HFF-Myc (cell line): Measurements from ENCODE around the gene DEPP1.

Experiments
- DNase-seq: peaks from one replicate; pipeline ENCODE4 v3.0.0-alpha.2; 2011; ENCODE audit warnings: low read depth; ENCODE audit errors: extremely low read depth
- H3K4me3 ChIP-seq: replicated peaks from 2 replicates; pipeline ENCODE4 v1.5.1; 2011; ENCODE audit warnings: low read depth, mild to moderate bottlenecking, control low read depth, low read length
- CTCF ChIP-seq: IDR thresholded peaks from 2 replicates; pipeline ENCODE4 v1.5.1; 2012; ENCODE audit warnings: mild to moderate bottlenecking, low read depth, low read length, control low read depth; ENCODE audit errors: missing control alignments

The DEPP1 gene

DNA sequence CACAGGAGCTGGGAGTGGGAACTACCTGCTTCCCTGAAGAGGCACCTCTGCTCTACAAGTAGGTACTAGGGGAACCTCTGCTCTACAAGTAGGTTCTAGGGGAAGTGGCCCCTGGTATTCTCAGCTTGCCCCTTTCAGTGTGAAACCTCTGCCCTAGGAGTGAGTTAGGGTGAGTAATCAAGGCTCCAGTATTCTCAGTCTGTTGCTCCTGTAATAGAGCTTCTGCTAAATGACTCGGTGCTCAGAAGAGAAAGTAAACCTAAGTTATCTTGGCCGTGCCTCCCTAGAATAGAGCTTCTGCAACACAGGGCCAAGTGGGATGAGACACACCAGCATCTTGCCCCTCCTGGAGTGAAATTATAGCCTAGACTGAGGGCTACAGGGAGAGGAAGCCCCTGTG is 32.4 kb downstream of the DEPP1 start:
- no peak overlapping the region for H3K4me3 ChIP-seq
- DNase-seq = no peak
- no peak for TF ChIP-seq CTCF

DNA sequence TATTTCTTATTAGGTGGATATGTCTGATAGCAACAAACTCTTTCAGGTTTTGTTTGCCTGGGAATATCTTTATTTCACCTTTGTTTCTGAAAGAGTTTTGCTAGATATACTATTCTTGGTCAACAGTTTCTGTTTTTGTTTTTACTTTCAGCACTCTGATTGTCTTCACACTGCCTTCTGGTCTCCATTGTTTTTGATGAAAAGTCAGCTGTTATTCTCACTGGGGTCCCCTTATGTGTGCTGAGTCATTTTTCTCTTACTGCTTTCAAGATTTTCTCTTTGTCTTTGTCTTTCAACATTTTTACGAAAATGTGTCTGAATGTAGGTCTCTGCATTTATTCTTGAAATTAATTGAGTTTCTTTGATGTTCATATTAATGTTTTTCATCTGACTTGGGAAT is 34.3 kb downstream of the DEPP1 start:
- no peak for DNase-seq
- no peak for TF ChIP-seq CTCF
- no peak overlapping the region for H3K4me3 ChIP-seq

GRCh38 chr10:44939691-44940401 is 38.8 kb downstream of the DEPP1 start:
- no peak overlapping the region for H3K4me3 ChIP-seq
- no peak for DNase-seq
- TF ChIP-seq CTCF = no peak

DNA sequence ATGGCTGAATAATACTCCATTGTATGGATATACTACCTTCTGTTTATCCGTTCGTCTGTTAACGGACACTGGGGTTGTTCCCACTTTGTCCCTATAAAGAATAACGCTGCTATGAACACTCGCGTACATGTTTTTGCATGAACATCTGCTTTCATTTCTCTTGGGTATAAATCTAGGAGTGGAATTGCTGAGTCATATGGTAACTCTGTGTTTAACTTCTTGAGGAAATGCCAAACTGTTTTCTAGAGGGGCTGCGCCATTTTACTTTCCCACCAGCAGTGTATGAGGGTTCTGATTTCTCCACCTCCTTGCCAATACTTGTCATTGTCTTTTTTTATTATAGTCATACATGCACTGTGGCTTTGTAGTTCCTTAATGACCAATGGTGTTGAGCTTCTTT is 39.7 kb downstream of the DEPP1 start:
- TF ChIP-seq CTCF = no peak
- no peak for DNase-seq
- no peak overlapping the region for H3K4me3 ChIP-seq

DNA sequence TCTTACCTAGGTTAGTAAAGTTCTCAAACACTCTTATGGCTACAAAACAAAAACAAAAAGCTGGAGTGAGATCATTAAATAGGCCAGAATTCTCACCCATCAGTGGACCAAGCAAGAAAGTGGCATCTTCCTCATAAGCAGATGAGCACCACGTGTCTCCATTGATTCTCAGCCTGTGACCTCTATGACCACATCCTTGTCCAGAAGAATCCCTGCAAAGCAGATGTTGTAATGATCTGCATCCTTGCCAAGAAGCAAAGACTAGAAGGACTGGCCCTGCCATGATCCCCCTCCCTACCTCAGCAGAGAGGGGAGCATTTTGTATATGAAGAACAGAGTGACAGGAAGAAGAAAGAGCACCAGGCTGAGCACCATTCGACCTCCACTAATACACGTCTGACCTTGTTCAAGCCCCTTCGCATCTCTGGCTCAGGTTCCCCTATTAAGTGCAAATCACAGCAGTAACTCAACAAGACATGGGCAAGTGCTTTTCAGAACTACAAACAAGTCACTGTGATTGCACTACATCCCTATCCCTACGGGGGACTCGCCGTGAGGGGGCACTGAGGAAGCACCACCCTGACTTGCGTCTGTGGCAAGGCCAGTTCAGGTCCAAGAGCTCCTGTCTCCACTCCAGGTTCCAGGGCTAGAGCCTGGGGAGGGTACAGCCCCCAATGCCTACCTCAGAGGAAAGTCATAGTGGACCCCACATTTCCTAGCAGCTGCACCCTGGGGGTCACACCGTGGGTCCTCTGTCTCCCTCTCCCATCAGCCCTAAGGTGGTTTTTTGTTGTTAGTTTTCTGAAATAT is 41.2 kb downstream of the DEPP1 start:
- no peak for DNase-seq
- H3K4me3 ChIP-seq = no peak overlapping the region
- no peak for TF ChIP-seq CTCF

DNA sequence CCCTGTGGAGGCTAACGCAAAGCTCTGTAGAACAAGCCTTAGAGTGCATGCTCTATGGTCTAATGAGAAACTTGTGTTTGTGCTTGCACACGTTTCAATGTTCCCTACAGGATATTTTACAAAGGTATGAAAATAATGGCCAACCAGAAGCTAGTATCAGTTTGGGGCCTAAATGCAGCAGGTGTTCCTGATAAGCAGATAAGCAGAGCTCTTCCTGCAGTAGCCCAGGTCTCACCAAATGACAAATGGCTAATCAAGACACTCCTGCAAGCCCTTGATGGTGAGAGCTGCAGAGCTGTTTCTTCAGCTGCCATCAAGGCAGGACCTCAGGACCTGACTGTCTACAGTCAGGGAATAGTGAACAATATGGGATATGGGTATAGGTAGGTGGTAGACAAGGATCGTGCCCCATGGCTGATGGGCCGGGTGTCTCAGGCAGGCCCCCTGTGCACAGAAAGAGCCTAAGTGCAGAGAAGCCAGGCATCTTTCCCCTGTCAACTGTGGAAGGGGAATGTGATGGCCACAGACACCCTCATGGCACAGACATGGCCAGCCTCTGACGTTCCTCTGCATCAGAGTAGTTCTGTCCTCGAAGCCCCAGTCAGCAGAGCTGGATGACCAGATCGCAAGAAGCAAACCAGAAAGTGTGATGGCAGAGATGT is 42.2 kb downstream of the DEPP1 start:
- no peak for TF ChIP-seq CTCF
- DNase-seq = no peak
- H3K4me3 ChIP-seq = no peak overlapping the region
